OCI-LY7 (cell line): ENCODE results near the gene PARL. TPM values are rescaled to one million over a fixed set of nuclear protein-coding genes. Genes with fewer than 3 reads are reported as not detected.

Experiments used
- BruUV-seq: library from RNA; stranded (reverse); fragments of 400-500 nt; replicated peaks from 2 replicates; lab custom pipeline; 2021; lab: Mats Ljungman, UMichigan
- CTCF ChIA-PET: fragments of 300-600 bp; sonication (Branson Sonifier 250); formaldehyde crosslinking; loops from one replicate; lab custom pipeline; 2022; ENCODE audit warnings: antibody characterized with exemption; ENCODE audit not compliant: unreplicated experiment; lab: Charles Lee
- POLR2A ChIA-PET: fragments of 300-600 bp; sonication (Branson Sonifier 250); formaldehyde crosslinking; loops from one replicate; lab custom pipeline; 2022; ENCODE audit warnings: antibody characterized with exemption; lab: Charles Lee
- DNase-seq: peaks from one replicate; pipeline ENCODE4 v3.0.0-alpha.2; 2015; ENCODE audit warnings: low spot score
- H2AFZ ChIP-seq: fragments of 200-600 bp; sonication (generic), shearing (Covaris generic); 2 replicates; pipeline ENCODE4 v1.6.1; 2014; ENCODE audit warnings: mild to moderate bottlenecking, antibody characterized with exemption, low read length, moderate library complexity
- H3K27ac ChIP-seq: fragments of 200-600 bp; sonication (generic); 2 replicates; pipeline ENCODE4 v1.5.1; 2014; ENCODE audit warnings: mixed run types, low read depth, mild to moderate bottlenecking, moderate library complexity, low read length, inconsistent platforms; ENCODE audit not compliant: poor library complexity, severe bottlenecking
- H3K36me3 ChIP-seq: fragments of 200-600 bp; sonication (generic); 2 replicates; pipeline ENCODE4 v1.6.1; 2014; ENCODE audit warnings: mild to moderate bottlenecking, antibody characterized with exemption, low read length, moderate library complexity, mixed read lengths; ENCODE audit not compliant: insufficient read depth
- H3K4me1 ChIP-seq: fragments of 200-600 bp; sonication (generic); 2 replicates; pipeline ENCODE4 v1.5.1; 2014; ENCODE audit warnings: mild to moderate bottlenecking, low read length; ENCODE audit not compliant: insufficient read depth, poor library complexity, severe bottlenecking
- H3K4me2 ChIP-seq: fragments of 200-600 bp; sonication (generic); 2 replicates; pipeline ENCODE4 v1.6.1; 2014; ENCODE audit warnings: mild to moderate bottlenecking, low read length
- H3K4me3 ChIP-seq: fragments of 200-600 bp; sonication (generic); 2 replicates; pipeline ENCODE4 v1.5.1; 2014; ENCODE audit warnings: mild to moderate bottlenecking, low read depth, low read length; ENCODE audit not compliant: poor library complexity, severe bottlenecking
- H3K79me2 ChIP-seq: fragments of 200-600 bp; sonication (generic); 2 replicates; pipeline ENCODE4 v1.6.1; 2016; ENCODE audit warnings: low read depth, mild to moderate bottlenecking, low read length, moderate library complexity, mixed read lengths; ENCODE audit not compliant: insufficient read depth
- H3K9me2 ChIP-seq: fragments of 200-600 bp; sonication (generic); 2 replicates; pipeline ENCODE4 v1.6.1; 2016; ENCODE audit warnings: mild to moderate bottlenecking, low read length, mixed read lengths; ENCODE audit not compliant: insufficient read depth
- H3K9me3 ChIP-seq: fragments of 200-600 bp; sonication (generic); 2 replicates; pipeline ENCODE4 v1.6.1; 2014; ENCODE audit warnings: mild to moderate bottlenecking, mixed run types, low read length, mixed read lengths
- H4K20me1 ChIP-seq: fragments of 200-600 bp; sonication (generic); 2 replicates; pipeline ENCODE4 v1.6.1; 2014; ENCODE audit warnings: mild to moderate bottlenecking, antibody characterized with exemption, low read length, moderate library complexity, mixed read lengths; ENCODE audit not compliant: insufficient read depth
- EZH2phosphoT487 ChIP-seq: fragments of 200-600 bp; sonication (generic); IDR thresholded peaks from 2 replicates; pipeline ENCODE4 v1.6.1; 2018; ENCODE audit warnings: low read depth, borderline replicate concordance, mild to moderate bottlenecking, mixed run types, antibody characterized with exemption, low read length, moderate library complexity, mixed read lengths
- intact Hi-C: fragments of 100-400 bp; cut with micrococcal nuclease; formaldehyde crosslinking; loops from one replicate; pipeline ENCODE4 v1.10.0; 2022; ENCODE audit not compliant: unreplicated experiment
- total RNA-seq, 2 experiments: library from RNA; depleted of rRNA in 1 of 2; stranded (reverse); fragments of >200 nt in 1 of 2; shearing (Covaris generic) in 1 of 2; gene quantifications; 2 replicates each; pipeline ENCODE4 v1.2.3, GENCODE V29; 2014 to 2022
- TF ChIP-seq, protein P1 (sequence below): fragments of 200-600 bp; sonication (generic); conservative IDR thresholded peaks from 2 replicates; pipeline ENCODE4 v1.5.1; 2014; ENCODE audit warnings: mild to moderate bottlenecking, antibody characterized with exemption, low read length, moderate library complexity, mixed read lengths

PARL gene
- total RNA-seq, 2 experiments from 2014 or later = 43.5 to 69.3 TPM

DNA sequence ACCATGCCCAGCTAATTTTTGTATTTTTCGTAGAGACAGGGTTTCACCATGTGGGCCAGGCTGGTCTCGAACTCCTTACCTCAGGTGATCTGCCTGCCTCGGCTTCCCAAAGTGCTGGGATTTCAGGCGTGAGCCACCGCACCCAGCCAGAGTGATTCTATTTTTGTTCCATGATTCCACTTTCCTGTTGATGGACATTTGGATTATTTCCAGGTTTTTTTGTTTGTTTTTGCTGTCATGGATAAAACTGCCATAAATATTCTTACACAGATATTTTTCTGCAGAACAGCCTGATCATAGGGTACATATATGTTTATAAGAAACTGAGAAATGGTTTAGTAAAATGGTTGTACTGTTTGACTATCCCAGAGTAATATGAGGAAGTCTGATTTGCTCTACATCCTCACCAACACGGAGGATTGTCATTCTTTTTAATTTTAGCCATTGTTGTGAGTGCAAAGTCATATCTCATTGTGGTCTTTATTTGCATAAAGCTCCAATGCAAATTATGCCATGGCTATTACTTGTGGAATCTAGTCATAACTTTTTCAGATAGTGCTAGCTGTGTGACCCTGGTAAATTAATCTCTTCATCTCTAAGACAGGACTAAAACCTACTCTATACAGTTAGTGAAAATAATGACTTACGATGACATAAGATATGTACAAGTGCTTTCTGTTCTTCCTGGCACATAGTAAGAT lies 102.0 kb downstream of the PARL start:
- intact Hi-C loops = no loop called here
- H3K9me3 ChIP-seq = no peaks in the 10 kb centered on the region
- no peak overlapping the region for H3K4me3 ChIP-seq
- no peak overlapping the region for H3K27ac ChIP-seq
- no peak for TF ChIP-seq EZH2phosphoT487
- TF ChIP-seq, protein P1, sequence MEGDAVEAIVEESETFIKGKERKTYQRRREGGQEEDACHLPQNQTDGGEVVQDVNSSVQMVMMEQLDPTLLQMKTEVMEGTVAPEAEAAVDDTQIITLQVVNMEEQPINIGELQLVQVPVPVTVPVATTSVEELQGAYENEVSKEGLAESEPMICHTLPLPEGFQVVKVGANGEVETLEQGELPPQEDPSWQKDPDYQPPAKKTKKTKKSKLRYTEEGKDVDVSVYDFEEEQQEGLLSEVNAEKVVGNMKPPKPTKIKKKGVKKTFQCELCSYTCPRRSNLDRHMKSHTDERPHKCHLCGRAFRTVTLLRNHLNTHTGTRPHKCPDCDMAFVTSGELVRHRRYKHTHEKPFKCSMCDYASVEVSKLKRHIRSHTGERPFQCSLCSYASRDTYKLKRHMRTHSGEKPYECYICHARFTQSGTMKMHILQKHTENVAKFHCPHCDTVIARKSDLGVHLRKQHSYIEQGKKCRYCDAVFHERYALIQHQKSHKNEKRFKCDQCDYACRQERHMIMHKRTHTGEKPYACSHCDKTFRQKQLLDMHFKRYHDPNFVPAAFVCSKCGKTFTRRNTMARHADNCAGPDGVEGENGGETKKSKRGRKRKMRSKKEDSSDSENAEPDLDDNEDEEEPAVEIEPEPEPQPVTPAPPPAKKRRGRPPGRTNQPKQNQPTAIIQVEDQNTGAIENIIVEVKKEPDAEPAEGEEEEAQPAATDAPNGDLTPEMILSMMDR = no peak
- no peaks in the 10 kb centered on the region for H4K20me1 ChIP-seq
- ChIA-PET POLR2A (no interaction called here), CTCF (no interaction called here)
- no TSS peak for BruUV-seq
- H2AFZ ChIP-seq = no peak overlapping the region
- no peak overlapping the region for H3K4me2 ChIP-seq
- H3K36me3 ChIP-seq = peaks cover 92% of the 10 kb centered on the region
- H3K79me2 ChIP-seq = no peaks in the 10 kb centered on the region
- DNase-seq = no peak
- no peaks in the 10 kb centered on the region for H3K4me1 ChIP-seq
- no peaks in the 10 kb centered on the region for H3K9me2 ChIP-seq

DNA sequence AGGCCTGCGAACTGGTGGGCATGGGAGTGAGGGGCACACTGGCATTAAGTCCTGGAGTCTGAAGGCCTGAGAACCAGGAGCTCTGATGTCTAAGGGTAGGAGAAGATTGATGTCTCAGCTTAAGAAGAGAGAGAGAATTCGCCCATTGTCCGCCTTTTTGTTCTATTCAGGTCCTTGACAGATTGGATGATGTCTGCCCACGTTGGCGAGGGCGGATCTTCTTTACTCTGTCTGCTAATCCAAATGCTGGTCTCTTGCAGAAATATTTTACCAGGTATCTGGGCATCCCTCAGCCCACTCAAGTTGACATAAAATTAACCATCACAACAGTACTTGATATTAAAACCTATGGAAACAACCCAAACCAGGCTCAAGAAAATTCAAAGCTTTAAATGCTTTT lies 103.4 kb downstream of the PARL start:
- Histone ChIP-seq H3K9me3 (no peaks in the 10 kb centered on the region), H4K20me1 (no peaks in the 10 kb centered on the region), H3K4me2 (no peak overlapping the region), H3K4me1 (no peaks in the 10 kb centered on the region), H2AFZ (no peak overlapping the region), H3K4me3 (no peak overlapping the region), H3K27ac (no peak overlapping the region), H3K9me2 (no peaks in the 10 kb centered on the region), H3K79me2 (no peaks in the 10 kb centered on the region), H3K36me3 (peaks cover 92% of the 10 kb centered on the region)
- ChIA-PET POLR2A (no interaction called here), CTCF (no interaction called here)
- TF ChIP-seq, protein P1 = no peak
- TF ChIP-seq EZH2phosphoT487 = no peak
- DNase-seq = no peak
- BruUV-seq = no TSS peak
- intact Hi-C loops = no loop called here

DNA sequence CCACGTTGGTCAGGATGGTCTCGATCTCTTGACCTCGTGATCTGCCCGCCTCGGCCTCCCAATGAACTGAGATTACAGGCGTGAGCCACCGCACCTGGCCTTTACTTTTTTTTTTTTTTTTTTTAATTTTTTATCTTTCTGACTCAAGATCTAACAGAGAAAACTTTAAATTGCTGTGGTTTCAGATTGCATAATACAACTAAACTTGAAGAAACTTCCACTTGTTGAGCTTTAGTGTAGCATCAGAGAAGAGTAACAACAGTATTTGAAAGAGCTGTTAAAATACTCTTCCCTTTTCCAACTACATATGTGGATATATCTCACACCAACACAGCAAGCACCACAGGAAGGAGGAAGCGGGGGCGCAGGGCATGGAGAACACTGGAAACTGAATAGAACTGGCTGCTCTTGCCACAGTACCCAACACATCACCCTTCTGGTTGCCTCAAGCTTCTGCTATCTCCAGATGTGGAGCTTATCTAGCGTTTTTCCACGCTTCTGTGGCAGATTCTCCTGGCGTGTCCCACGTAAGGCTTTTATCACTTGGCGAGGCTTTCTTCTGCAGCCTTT lies 104.7 kb downstream of the PARL start:
- Histone ChIP-seq H2AFZ (no peak overlapping the region), H3K36me3 (peaks cover 92% of the 10 kb centered on the region), H3K4me1 (no peaks in the 10 kb centered on the region), H3K4me3 (no peak overlapping the region), H3K4me2 (no peak overlapping the region), H3K27ac (no peak overlapping the region), H3K9me3 (no peaks in the 10 kb centered on the region), H4K20me1 (no peaks in the 10 kb centered on the region), H3K9me2 (no peaks in the 10 kb centered on the region), H3K79me2 (no peaks in the 10 kb centered on the region)
- CTCF ChIA-PET = no interaction called here
- no TSS peak for BruUV-seq
- POLR2A ChIA-PET = interaction anchor here (0.5 to 1.0 kb wide), 6 partner anchors 25 to 479 kb away, joined by 3 to 8 read pairs (median 4); no protein-coding TSS in a partner anchor
- DNase-seq = no peak
- TF ChIP-seq EZH2phosphoT487 = no peak
- TF ChIP-seq, protein P1 = no peak
- intact Hi-C loops = no loop called here
